ENCODE results near the gene CCZ1.
"Not testable (repeated sequence)": the region's sequence is repeated elsewhere in the genome, so short reads cannot be mapped to it uniquely, and the experiment has no call there.

The CCZ1 gene

DNA sequence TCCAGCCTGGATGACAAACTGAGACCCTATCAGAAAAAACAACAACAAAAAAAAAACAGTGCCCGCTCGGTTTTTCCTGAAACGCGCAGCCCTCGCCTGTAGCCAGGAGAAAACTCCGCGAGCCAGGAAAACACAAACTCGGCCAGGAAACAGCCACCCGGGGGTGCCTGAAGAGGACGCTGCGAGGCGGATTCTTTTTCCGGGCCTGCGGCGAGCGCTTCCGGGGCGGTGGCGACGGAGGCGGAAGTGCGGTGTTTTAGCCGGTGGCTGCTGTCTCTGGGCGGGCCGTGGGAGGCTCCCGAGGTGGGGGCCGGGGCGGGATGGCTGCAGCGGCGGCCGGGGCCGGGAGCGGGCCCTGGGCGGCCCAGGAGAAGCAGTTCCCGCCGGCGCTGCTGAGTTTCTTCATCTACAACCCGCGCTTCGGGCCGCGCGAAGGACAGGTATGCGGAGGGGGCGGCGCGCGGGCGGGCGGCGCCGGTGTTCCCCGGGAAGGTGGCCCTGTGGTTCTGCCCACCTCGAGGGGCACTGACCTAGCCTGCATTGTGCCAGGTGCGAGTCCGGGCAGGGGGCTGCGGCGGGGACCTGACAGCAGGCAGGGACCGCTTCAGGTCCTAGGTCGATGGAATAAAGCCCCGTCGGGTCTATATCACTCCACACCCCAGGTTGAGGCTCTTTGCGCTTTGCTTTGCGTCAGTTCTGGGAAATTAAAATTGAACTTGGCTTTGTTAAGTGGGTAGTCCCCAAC is at the start of gene CCZ1:
TSS of gene CCZ1 (plus strand) at position 254 of the 745 bp plus-strand sequence. CDS start at position 321, 67 bp downstream.
- DNase-seq: peak; percentile 50

DNA sequence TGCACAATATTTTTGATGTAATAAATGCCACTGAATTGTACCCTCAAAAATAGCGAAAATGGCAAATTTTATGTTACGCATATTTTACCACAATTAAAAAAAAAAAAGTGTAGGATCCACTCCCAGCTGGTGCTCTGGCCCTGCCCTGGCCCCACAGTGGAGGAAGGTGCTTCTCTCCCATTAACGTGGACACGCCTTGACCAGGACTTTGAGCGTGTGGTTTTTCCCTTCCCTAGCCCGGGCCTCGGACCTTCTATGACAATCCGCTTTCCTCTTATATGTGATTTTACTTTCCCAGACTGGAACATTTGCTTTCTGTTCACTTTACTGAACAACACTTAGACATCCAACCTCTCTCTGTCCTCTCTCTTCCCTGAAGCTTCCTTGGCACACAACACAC is 47.6 kb upstream of the CCZ1 start:
- no peak for DNase-seq

DNA sequence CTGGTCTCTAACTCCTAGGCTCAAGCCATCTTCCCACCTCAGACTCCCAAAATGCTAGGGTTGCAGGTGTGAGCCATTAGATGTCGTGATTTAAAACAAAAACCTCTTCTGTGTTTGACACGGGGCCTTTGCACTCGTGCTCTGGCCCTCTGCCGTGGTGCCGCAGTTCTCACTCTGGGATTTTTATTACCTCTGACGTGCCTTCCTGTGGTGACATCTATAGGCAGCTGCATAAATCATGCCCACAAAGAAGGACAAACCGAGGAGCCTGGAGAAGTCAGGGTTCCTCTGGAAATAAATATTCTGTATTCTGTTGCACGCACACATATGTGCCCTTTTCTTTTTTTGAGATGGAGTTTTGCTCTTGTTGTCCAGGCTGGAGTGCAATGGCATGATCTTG is 43.8 kb upstream of the CCZ1 start:
- DNase-seq: no peak

DNA sequence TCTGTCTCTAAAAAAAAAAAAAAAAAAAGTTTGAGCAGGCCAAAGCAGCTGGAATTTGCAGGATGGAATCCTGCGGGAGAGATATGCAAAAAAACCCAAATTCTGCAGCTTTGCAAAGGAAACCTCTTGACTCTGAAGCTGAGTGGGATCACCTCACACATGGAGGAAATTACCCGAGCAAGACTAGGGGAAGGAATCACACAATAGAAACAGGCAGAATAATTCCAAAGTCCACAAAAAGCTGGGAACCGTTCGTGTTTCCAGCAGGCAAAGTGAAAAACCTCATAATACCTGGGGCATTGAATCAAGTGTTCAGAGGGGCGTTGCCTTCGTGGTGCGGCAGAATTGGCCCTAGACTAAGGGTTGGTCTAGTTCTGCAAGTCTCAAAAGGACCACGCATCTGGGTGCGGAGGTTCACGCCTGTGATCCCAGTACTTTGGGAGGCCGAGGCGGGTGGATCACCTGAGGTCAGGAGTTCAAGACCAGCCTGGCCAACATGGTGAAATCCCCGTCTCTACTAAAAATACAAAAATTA is 41.4 kb upstream of the CCZ1 start:
- DNase-seq: not testable (repeated sequence)

DNA sequence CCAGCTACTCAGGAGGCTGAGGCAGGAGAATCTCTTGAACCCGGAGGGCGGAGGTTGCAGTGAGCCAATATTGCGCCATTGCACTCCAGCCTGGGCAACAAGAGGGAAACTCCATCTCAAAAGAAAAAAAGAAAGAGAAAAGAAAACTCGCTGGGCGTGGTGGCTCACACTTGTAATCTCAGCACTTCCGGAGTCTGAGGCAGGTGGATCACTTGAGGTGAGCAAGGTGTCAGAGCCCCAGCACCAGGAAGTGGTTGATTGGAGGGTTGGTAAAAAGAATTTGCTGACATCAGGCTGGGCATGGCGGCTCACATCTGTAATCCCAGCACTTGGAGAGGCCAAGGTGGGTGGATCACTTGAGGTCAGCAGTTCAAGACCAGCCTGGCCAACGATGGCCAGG is 40.0 kb upstream of the CCZ1 start:
- DNase-seq: not testable (repeated sequence)

DNA sequence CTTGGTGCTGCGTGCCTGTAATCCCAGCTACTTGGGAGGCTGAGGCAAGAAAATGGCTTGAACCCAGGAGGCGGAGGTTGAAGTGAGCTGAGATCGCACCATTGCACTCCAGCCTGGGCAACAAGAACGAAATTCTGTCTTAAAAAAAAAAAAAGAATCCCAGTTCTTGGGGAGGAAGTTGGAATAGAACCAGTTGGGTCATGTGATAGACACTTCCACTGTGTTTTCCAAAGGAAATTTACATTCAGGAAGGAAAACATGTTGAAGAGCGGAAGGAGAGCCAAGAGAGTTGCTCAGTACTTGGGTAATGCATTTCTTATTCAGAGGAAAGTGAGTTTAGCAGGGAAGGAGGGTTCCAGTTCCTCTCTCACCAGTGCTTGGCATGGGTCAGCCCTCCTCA is 37.3 kb upstream of the CCZ1 start:
- not testable (repeated sequence) for DNase-seq

DNA sequence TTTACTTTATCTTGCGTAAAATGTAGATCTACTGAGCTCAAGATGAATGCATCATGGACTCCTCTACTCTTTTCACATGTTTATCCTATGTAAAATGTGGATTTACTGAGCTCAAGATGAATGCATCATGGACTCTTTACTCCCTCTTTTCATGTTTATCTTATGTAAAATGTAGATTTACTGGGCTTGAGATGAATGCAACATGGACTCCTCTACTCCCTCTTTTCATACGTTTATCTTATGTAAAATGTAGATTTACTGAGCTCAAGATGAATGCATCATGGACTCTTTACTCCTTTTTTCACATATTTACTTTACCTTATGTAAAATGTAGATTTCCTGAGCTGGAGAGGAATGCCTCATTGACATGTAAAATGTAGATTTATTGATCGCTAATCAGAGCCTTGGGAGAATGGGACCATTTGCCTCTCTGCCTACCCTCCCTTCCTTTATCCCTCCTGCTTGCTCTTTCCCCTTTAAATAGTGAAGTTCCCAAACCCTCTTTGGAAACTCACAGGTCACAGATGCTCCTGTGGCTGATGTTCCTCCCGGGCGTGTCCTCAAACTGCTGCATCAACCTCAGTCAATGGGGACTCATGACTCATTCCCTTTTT is 35.7 kb upstream of the CCZ1 start:
- not testable (repeated sequence) for DNase-seq

DNA sequence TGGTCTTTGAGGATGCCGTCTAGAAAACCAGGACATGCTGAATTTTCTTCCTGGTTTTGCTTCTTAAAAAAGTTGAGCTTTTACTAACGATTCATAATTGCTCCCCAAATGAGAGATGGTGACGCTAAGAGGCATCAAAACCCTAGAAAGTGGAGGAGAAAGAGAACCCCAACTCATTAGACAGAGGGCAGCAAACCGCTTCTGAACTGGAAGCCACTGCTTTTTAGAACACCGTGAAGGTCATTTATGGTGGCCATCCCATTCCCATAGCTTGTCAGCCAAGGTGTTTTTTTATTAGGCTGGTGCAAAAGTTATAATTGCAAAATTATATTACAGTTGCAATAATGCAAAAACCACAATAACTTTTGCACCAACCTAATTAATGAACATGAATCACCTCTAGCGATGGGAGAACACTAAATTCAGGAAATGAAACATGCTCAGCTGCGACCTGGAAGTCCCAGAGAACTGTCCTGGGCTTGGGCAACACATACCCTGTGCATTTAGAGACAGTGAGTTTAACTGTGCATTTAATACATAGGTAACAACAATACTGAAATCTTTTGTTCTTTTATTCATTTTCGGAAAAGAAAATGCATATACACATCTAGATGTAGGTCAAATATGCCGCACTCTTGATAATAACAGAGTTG is 33.1 kb upstream of the CCZ1 start:
- DNase-seq: not testable (repeated sequence)

DNA sequence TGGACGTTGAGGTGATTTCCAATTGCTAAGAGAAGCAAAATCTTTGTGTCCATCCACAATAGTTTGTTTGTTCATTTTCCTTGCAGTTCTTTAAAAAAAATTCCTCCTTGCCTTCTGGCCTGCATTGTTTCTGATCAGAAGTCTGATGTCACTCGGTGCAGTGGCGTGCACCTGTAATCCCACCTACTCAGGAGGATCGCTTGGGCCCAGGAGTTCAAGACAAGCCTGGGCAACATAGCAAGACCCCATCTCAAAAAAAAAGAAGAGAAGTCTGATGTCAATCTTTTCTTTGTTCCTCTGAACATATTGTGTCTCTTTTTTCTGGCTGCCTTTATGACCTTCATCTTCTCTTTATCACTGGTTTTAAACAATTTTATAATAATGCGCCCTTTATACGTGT is 31.5 kb upstream of the CCZ1 start:
- DNase-seq: no peak

DNA sequence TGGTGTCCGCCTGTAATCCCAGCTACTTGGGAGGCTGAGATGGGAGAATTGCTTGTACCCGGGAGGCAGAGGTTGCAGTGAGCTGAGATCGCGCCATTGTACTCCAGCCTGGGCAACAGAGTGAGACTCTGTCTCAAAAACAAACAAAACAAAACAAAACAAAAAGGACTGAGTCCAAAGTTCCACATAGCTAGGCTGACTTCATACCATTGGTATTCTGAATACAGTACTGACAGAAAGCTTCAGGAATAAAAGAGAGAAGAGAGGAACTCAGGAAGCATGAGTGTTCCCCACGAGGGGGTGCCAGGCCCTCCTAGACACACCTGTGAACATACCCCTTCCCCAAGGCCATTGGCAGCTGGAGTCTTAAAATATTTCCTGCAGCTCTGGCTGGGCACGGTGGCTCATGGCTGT is 29.6 kb upstream of the CCZ1 start:
- DNase-seq: not testable (repeated sequence)

DNA sequence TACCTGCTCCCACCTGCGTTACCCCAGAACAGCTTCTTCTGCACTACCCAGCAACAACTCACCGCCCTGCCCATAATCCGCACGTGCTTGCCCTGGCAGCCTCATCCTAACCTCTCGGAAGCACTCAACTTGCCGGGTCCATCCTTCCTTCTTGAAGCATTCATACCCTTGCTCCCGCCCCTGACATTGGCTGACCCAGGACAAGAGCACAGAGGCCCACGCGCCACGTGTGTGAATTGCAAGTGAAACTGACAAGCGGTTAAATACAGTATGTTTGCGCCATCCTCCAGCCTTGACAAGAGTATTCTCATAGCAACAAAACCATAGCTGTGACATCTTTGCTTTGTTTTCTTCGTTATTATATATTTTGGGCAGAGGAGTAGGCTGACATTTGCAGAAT is 28.8 kb upstream of the CCZ1 start:
- DNase-seq: no peak

DNA sequence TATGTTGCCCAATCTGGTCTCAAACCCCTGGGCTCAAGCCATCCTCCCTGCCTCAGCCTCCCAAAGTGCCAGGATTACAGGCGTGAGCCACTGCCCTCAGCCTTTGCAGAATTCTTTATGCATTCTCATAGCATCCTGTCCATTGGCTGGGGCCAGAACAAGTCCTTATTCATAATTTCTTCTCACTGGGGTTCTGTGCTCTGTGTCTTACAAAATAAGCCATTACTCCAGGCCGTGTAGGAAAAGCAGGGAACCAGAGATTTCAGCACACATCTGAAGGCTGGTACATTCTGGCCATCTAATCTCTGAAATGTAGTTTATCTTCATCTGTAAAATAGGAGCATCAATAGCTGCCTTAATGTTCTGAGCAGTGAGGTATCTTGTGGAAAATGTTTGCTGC is 28.2 kb upstream of the CCZ1 start:
- DNase-seq: no peak

DNA sequence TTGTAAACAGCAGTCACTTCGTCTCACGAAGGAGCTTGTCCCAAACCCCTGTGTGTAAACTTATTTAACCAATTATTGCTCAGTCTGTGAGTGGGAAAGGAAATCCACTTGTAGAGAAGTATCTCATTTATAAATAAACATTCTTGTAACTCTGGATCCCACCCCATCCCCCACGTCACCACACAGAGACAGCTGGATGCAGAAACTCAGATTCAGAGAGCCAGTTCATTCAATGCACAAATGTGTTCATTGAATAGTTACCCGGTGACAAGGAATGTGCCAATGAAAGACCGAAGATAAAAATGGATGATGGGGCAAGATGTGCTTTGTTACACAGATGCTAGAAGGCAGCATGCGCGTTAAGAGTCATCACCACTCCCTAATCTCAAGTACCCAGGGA is 26.2 kb upstream of the CCZ1 start:
- no peak for DNase-seq

DNA sequence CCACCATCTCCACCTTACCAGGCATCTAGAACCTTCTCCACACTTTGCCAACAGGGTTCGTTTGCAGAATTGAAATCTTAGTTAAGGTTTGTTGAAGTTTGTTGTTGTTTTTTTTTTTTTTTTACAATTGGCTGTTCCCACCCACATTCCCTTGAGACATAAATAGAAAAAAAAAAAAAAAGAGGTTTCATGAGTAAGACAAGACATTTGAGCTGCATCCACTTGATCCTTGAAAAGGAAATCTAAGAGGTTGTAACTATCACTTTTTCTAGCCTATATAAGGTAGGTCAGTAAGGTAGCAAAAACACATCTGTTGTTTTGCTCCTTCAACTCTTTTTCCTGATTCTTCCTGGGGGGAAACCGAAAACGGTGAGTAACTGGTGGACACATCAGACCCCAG is 18.9 kb upstream of the CCZ1 start:
- DNase-seq: not testable (repeated sequence)

DNA sequence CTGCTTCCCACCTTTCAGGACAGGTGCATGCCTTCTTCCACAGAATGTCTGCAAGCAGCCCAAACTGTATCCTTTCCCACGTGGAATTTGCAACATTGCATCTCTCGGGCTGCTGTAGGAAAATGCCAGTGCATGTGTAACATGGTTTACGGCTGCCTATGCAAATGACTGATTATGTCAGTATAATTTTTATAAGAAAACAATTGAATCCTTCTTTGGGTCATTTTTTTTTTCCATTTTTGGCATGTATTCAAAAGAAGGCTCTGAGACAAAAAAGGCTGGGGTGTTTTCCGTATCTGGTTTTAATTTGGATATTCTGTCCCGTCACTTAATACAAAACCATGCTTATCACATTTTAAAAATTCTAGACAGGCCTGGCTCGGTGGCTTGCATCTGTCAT is 18.4 kb upstream of the CCZ1 start:
- not testable (repeated sequence) for DNase-seq

DNA sequence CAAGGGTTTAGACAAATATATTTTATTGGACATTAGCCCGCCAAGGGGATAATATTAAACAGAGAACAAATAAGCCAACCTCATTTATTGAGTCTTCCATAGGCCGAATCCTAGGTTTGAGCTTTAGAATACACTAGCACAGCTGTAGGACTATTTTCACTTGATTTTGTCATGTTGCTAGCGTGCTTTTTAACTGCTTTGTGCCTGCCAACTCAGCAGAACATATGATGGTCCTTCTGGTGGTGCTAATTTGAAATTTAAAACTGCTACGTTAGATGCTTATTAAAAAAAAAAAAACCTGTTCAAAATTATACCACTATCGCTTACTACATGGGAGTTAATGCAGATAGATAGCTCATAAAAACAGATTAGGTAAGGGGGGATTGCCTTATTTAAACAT is 14.1 kb upstream of the CCZ1 start:
- not testable (repeated sequence) for DNase-seq

DNA sequence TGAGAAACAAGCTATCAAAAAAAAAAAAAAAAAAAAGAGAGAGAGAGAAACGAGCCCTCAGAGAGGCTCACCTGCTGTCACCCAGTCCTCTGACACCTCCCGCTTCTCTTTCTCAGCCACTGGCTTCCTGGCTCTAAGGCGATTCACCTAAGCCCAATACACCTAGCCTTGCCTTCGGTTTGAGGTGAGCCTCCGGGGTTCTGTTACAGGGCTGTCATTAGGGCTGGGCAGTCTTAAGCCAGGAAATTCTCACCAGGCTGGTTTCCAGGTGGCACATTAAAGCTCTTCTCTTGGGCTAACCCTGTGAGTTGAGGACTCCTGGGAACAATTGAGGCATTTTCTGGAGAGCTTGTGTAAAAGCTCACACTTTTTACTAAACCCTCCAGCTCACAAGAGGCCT is 10.5 kb upstream of the CCZ1 start:
- not testable (repeated sequence) for DNase-seq

DNA sequence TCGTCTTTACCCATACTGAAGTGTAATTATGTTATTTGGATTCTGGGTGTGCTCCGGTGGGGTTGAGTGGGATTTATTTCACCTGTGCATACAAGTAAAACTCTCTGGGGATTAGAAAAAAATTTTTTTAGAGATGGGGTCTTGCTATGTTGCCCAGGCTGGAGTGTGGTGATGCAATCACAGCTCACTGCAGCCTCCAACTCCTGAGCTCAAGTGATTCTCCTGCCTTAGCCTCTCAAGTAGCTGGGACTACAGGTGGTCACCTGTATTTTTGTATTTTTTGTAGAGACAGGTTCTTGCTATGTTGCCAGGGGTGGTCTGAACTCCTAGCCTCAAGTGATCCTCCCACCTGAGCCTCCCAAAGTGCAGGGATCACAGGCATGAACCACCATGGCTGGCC is 8.3 kb upstream of the CCZ1 start:
- DNase-seq: not testable (repeated sequence)

DNA sequence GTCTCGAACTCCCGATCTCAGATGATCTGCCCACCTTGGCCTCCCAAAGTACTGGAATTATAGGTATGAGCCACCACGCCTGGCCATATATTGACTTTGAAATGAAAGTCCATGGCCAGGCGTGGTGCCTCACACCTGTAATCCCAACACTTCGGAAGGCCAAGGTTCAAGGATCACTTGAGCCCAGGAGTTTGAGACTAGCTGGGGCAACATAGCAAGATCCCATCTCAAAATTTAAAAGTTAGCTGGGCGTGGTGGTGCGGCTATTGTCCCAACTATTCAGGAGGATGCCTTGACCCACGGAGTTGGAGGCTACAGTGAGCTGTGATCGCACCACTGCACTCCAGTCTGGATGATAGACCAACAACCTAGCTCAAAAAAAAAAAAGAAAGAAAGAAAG is 6.0 kb upstream of the CCZ1 start:
- DNase-seq: no peak

DNA sequence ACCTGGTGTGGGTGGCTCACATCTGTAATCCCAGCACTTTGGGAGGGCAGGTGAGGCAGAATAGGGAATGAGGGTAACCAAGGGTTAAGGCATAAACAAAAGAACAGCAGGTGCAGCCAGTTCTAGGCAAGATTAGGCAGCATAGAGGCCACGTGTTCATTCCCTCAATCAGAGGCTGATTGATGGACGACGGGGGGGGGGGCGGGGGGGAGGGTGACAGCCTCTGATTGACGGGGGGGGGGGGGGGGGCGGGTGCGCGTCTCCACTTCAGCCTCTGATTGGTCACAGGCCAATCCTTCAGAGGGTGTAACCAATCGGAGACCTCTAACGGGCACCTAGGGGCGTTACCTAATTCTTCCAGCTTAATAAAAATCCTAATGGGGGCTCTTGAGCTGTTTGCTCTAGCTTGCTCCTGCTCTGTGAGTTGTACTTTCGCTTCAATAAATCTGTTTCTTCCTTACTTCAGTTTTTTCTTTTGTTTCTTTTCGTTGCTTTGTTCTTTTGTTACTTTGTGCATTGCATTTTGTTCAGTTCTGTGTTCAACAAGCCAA is 1.1 kb upstream of the CCZ1 start:
- DNase-seq: not testable (repeated sequence)

DNA sequence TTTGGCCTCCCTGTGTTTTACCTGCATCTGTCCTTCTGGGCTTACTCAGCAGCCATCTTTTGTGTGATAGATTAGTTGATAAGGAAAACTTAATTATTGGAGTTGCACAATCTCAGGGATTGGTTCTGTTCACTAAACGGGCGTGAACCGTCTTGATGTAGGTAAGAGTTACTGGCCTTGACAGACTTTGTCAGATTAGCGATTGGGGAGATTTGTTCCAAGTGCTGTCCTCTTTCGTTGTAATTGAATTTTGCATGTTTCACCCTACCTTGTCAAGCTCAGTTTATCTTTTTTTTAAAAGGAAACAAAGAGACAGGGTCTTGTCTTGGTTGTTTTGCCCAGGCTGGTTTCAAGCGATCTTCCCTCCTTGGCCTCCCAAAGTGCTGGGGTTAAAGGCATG is 4.5 kb downstream of the CCZ1 start:
- not testable (repeated sequence) for DNase-seq

DNA sequence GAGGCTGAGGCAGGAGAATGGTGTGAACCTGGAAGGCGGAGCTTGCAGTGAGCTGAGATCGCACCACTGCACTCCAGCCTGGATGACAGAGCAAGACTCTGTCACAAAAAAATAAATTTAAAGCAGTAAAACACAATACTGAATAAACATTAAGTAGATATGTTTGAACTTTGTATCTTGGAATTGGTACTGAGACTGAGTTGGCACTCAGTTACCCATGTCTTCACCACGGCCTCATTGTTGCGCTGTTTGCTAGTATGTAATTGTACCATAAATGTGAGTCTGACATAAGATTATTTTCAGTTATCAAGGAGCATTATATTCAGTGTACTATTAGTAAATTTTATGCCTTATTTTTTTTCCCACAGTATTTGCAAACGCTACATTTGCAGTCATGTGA is 6.2 kb downstream of the CCZ1 start:
- not testable (repeated sequence) for DNase-seq

DNA sequence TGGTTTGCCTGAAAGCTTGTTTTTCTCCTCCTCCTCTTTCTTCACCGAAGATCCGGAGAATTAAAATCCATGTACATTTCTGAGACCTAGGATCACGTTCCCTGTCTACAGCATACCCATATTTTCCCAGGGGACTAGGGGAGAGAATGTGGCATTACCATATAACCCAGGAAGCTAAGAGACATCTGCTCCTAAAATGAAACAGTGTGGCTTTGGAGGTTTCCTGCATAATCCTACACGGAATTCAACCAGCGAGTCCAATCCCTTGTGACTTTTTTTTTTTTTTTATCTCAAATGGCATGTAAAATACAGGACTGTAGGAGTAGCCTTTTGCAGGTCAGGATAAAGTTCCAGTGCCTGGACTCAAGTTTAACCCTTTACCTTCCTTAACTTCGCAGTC is 10.3 kb downstream of the CCZ1 start:
- not testable (repeated sequence) for DNase-seq

DNA sequence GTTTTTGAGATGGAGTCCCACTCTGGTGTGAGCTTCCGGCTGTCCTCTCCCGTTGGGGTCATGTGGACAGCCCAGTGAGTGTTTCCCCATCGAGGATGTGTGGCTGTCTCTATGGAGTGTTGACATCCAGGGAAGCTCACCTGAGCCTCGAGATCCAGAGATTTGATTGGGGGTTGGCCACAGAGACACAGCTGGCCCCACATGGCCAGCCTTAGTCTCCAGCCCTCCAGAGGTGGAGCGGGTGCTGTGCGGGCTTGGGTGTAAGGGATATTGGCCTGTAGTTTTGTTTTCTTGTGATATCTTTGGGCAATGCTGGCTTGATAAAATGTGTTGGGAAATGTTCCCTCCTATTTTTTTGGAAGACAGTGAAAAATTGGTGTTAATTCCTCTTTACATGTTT is 18.0 kb downstream of the CCZ1 start:
- not testable (repeated sequence) for DNase-seq
